Inferior parietal cortex (tissue), 1 donor: ENCODE measurements around the gene EIF5AL1.
"Not testable (repeated sequence)": the region's sequence is repeated elsewhere in the genome, so short reads cannot be mapped to it uniquely, and the experiment has no call there.

Source experiments
- DNase-seq: peaks from one replicate; pipeline ENCODE4 v3.0.0-alpha.2; 2016; ENCODE audit errors: extremely low spot score

Gene EIF5AL1

GRCh38 chr10:79556961-79557360 is 44.6 kb downstream of the EIF5AL1 start:
- DNase-seq = not testable (repeated sequence)

GRCh38 chr10:79559726-79560125 is 47.4 kb downstream of the EIF5AL1 start:
- DNase-seq = no peak

- DNase-seq = no peak
Measured at GRCh38 chr10:79560160-79560709, 47.9 kb downstream of the EIF5AL1 start, which contains the start of gene SFTPA2. Gene SFTPA2, minus strand, starts transcription at chr10:79560407. Its CDS starts 924 bp downstream, at chr10:79559483.

- no peak for DNase-seq
Measured at GRCh38 chr10:79561257-79561656, 48.9 kb downstream of the EIF5AL1 start.

- peak; percentile 69 for DNase-seq
Measured at GRCh38 chr10:79562135-79562756, 49.9 kb downstream of the EIF5AL1 start.

- no peak for DNase-seq
Measured at GRCh38 chr10:79563426-79563825, 51.1 kb downstream of the EIF5AL1 start.
